Neural cell (in vitro differentiated cells): ENCODE measurements around the gene FGGY. TPM values are rescaled to one million over a fixed set of nuclear protein-coding genes. Genes with fewer than 3 reads are reported as not detected.

Source experiments
- H2AFZ ChIP-seq: fragments of 200-600, 300-800 bp; sonication (generic), shearing (Covaris generic); 2 replicates; pipeline ENCODE4 v1.6.0; 2014; ENCODE audit warnings: low read depth, mild to moderate bottlenecking, antibody characterized with exemption, low read length, moderate library complexity
- H3F3A ChIP-seq: fragments of 200-600 bp; shearing (Covaris generic); 2 replicates; pipeline ENCODE4 v1.6.1; 2016; ENCODE audit warnings: mild to moderate bottlenecking, moderate library complexity, mixed read lengths, antibody characterized with exemption, low read length; ENCODE audit not compliant: insufficient read depth, poor library complexity, severe bottlenecking
- H3K27ac ChIP-seq: fragments of 200-600, 300-800 bp; sonication (generic), shearing (Covaris generic); 2 replicates; pipeline ENCODE4 v1.5.1; 2014; ENCODE audit warnings: mild to moderate bottlenecking, low read length, moderate library complexity
- H3K27me3 ChIP-seq: fragments of 300-800, 200-600 bp; sonication (generic), shearing (Covaris generic); 2 replicates; pipeline ENCODE4 v1.6.0; 2014; ENCODE audit warnings: mild to moderate bottlenecking, low read depth, low read length, moderate library complexity; ENCODE audit not compliant: insufficient read depth
- H3K36me3 ChIP-seq: fragments of 300-800, 200-600 bp; sonication (generic), shearing (Covaris generic); 2 replicates; pipeline ENCODE4 v1.5.1; 2014; ENCODE audit warnings: mild to moderate bottlenecking, antibody characterized with exemption, low read length, moderate library complexity; ENCODE audit not compliant: insufficient read depth
- H3K4me2 ChIP-seq: fragments of 300-800, 200-600 bp; sonication (generic), shearing (Covaris generic); 2 replicates; pipeline ENCODE4 v1.6.0; 2014; ENCODE audit warnings: mild to moderate bottlenecking, low read length
- H3K4me3 ChIP-seq: fragments of 300-800, 200-600 bp; sonication (generic), shearing (Covaris generic); 2 replicates; pipeline ENCODE4 v1.5.1; 2014; ENCODE audit warnings: mild to moderate bottlenecking, low read length, moderate library complexity
- H3K79me2 ChIP-seq: fragments of 200-600 bp; shearing (Covaris generic); replicated peaks from 2 replicates; pipeline ENCODE4 v1.6.0; 2014; ENCODE audit warnings: mild to moderate bottlenecking, low read length, moderate library complexity; ENCODE audit not compliant: insufficient read depth
- H3K9ac ChIP-seq: fragments of 300-800, 200-600 bp; sonication (generic), shearing (Covaris generic); 2 replicates; pipeline ENCODE4 v1.6.1; 2016; ENCODE audit warnings: mild to moderate bottlenecking, low read length, mixed read lengths
- H3K9me2 ChIP-seq: fragments of 200-600 bp; shearing (Covaris generic); 2 replicates; pipeline ENCODE4 v1.6.1; 2016; ENCODE audit warnings: mild to moderate bottlenecking, low read length, mixed read lengths; ENCODE audit not compliant: insufficient read depth
- H3K9me3 ChIP-seq: fragments of 200-600, 300-800 bp; sonication (generic), shearing (Covaris generic); 2 replicates; pipeline ENCODE4 v1.6.1; 2016; ENCODE audit warnings: mild to moderate bottlenecking, mixed run types, low read length, moderate library complexity, mixed read lengths
- H4K20me1 ChIP-seq: fragments of 200-600 bp; shearing (Covaris generic); 2 replicates; pipeline ENCODE4 v1.6.1; 2016; ENCODE audit warnings: mild to moderate bottlenecking, mixed run types; ENCODE audit not compliant: insufficient read depth
- CTCF ChIP-seq: fragments of 450-650 bp; IDR thresholded peaks from 2 replicates; pipeline ENCODE4 v1.5.1; 2014; ENCODE audit warnings: antibody characterized with exemption, mild to moderate bottlenecking, moderate library complexity; ENCODE audit not compliant: poor library complexity, severe bottlenecking
- EP300 ChIP-seq: fragments of 450-650 bp; conservative IDR thresholded peaks from 2 replicates; pipeline ENCODE4 v1.6.1; 2014; ENCODE audit warnings: antibody characterized with exemption, mild to moderate bottlenecking, moderate library complexity; ENCODE audit not compliant: poor library complexity, severe bottlenecking
- EZH2 ChIP-seq: fragments of 200-600, 300-800 bp; shearing (Covaris generic), sonication (generic); IDR thresholded peaks from 2 replicates; pipeline ENCODE4 v1.6.1; 2014; ENCODE audit warnings: antibody characterized with exemption, low read length, borderline replicate concordance, mild to moderate bottlenecking; ENCODE audit not compliant: insufficient read depth, poor library complexity, severe bottlenecking
- MXI1 ChIP-seq: fragments of 450-650 bp; conservative IDR thresholded peaks from 2 replicates; pipeline ENCODE4 v1.6.1; 2014; ENCODE audit warnings: antibody characterized with exemption, mild to moderate bottlenecking; ENCODE audit not compliant: poor library complexity, severe bottlenecking
- POLR2AphosphoS5 ChIP-seq: IDR thresholded peaks from 2 replicates; pipeline ENCODE4 v1.6.1; 2012
- RAD21 ChIP-seq: fragments of 450-650 bp; conservative IDR thresholded peaks from 2 replicates; pipeline ENCODE4 v1.6.1; 2014; ENCODE audit warnings: antibody characterized with exemption, mild to moderate bottlenecking, moderate library complexity
- REST ChIP-seq: IDR thresholded peaks from 2 replicates; pipeline ENCODE4 v1.6.1; 2012; ENCODE audit warnings: borderline replicate concordance
- SMC3 ChIP-seq: fragments of 450-650 bp; conservative IDR thresholded peaks from 2 replicates; pipeline ENCODE4 v1.6.1; 2014; ENCODE audit warnings: antibody characterized with exemption, mild to moderate bottlenecking, moderate library complexity; ENCODE audit not compliant: poor library complexity
- TAF1 ChIP-seq: IDR thresholded peaks from 2 replicates; pipeline ENCODE4 v1.6.1; 2012; ENCODE audit warnings: low read depth
- polyA plus RNA-seq: library from polyadenylated mRNA; depleted of rRNA; stranded (reverse); fragments of >200 nt; gene quantifications from 2 replicates; pipeline ENCODE4 v1.2.3, GENCODE V29; 2014

FGGY gene
- polyA plus RNA-seq, 1 donor from 2014 or later, result 7.4 TPM

- Histone ChIP-seq H3K79me2 (no peaks in the 10 kb centered on the region), H3F3A (no peaks in the 10 kb centered on the region), H3K4me2 (no peak overlapping the region), H2AFZ (no peak overlapping the region), H3K4me3 (no peak overlapping the region), H3K9me2 (no peaks in the 10 kb centered on the region), H3K27me3 (no peaks in the 10 kb centered on the region), H4K20me1 (no peaks in the 10 kb centered on the region), H3K36me3 (no peaks in the 10 kb centered on the region), H3K27ac (no peak overlapping the region), H3K9me3 (no peaks in the 10 kb centered on the region), H3K9ac (no peak overlapping the region)
- no peak for TF ChIP-seq SMC3
- TF ChIP-seq POLR2AphosphoS5, result no peak
- no peak for TF ChIP-seq REST
- TF ChIP-seq RAD21, result no peak
- TF ChIP-seq MXI1, result no peak
- TF ChIP-seq EZH2, result no peak
- TF ChIP-seq CTCF, result no peak
- no peak for TF ChIP-seq EP300
- TF ChIP-seq TAF1, result no peak
Observed at GRCh38 chr1:59671066-59671952, 374.4 kb downstream of the FGGY start.

- no peak overlapping the region for H3K4me3 ChIP-seq
- no peaks in the 10 kb centered on the region for H3K36me3 ChIP-seq
- no peak for TF ChIP-seq REST
- no peak for TF ChIP-seq SMC3
- TF ChIP-seq CTCF, result no peak
- no peak for TF ChIP-seq RAD21
- TF ChIP-seq POLR2AphosphoS5, result no peak
- no peak for TF ChIP-seq EP300
- TF ChIP-seq TAF1, result no peak
- TF ChIP-seq MXI1, result no peak
- TF ChIP-seq EZH2, result no peak
- no peaks in the 10 kb centered on the region for H3K9me3 ChIP-seq
- H3K4me2 ChIP-seq, result no peak overlapping the region
- no peak overlapping the region for H3K9ac ChIP-seq
- no peaks in the 10 kb centered on the region for H3K79me2 ChIP-seq
- no peaks in the 10 kb centered on the region for H3F3A ChIP-seq
- H2AFZ ChIP-seq, result no peak overlapping the region
- no peaks in the 10 kb centered on the region for H3K27me3 ChIP-seq
- no peak overlapping the region for H3K27ac ChIP-seq
- no peaks in the 10 kb centered on the region for H3K9me2 ChIP-seq
- no peaks in the 10 kb centered on the region for H4K20me1 ChIP-seq
Observed at GRCh38 chr1:59671953-59672305, 375.0 kb downstream of the FGGY start.
